Endothelial cell of umbilical vein (primary cell): Measurements from ENCODE around the gene AKR1C4.

Source experiments
- CTCF ChIP-seq, 2 donors: IDR thresholded peaks; 1 replicate in 1 of 2; 2 replicates in 1 of 2; pipeline ENCODE4 v1.5.1; 2011; ENCODE audit warnings: low read length in 2 of 2, mild to moderate bottlenecking in 2 of 2, moderate library complexity in 2 of 2, control low read depth in 1 of 2, inconsistent platforms in 1 of 2, low read depth in 1 of 2; ENCODE audit not compliant: insufficient read depth in 1 of 2; ENCODE audit errors: extremely low read depth in 1 of 2
- FOS ChIP-seq: IDR thresholded peaks from 2 replicates; pipeline ENCODE4 v1.6.1; 2011; ENCODE audit warnings: mild to moderate bottlenecking, low read length, moderate library complexity, borderline replicate concordance; ENCODE audit not compliant: insufficient read depth
- MAX ChIP-seq: IDR thresholded peaks from 2 replicates; pipeline ENCODE4 v1.6.1; 2011; ENCODE audit not compliant: insufficient read depth, insufficient read length
- MYC ChIP-seq: IDR thresholded peaks from one replicate; pipeline ENCODE4 v1.6.1; 2011; ENCODE audit warnings: mild to moderate bottlenecking, low read depth, low read length

DNA sequence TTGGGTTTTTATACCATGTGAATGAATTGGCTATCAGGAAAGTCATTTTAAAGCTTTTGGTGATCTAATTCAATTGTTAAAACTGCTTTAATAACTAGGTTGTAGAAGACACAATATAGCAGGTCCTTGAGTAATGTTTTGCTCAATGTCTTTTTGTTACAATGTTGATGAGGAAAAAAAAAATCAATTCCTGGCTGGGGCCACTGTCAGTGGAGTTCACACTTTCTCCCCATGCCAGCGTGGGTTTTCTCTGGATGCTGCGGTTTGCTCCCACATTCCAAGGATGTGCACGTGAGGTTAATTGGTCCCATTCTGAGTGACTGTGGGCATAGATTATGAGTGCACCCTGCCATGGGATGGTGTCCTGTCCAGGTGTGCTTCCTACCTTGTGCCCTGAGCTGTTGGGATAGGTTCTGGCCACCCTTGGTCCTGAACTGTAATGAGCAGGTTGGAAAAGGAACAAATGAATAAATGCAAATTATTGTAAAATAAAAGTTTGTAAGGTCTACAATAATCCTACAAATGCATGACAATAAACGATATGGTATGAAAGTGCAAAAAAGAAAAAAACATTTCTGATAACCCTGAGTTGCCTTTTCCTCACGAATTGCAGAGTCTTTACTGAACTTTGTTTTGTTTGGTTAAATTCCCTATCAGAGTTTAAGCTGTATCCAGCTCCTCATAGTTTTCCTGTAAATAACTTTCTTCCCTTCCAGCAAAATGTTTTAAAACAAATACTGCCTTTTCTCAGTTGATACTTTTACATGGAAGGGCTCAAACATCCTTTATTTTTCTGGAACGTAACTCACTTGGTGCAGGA, 62.7 kb downstream of the AKR1C4 start:
- TF ChIP-seq FOS (no peak), CTCF (IDR thresholded peaks at IDR 0.05; ENCODE audit: extremely low read depth in 1 of 2, insufficient read depth in 1 of 2, low read depth in 1 of 2, low read length in 2 of 2) (no peak), MYC (no peak), MAX (no peak)
